Osteoblast (primary cell): ENCODE data around the gene PODNL1. TPM values are rescaled to one million over a fixed set of nuclear protein-coding genes. Genes with fewer than 3 reads are reported as not detected.

Source experiments
- DNase-seq: peaks from one replicate; pipeline ENCODE4 v3.0.0; 2011; ENCODE audit warnings: low spot score, mixed read lengths; ENCODE audit not compliant: insufficient read length; ENCODE audit errors: missing footprints
- H2AFZ ChIP-seq: 2 replicates; pipeline ENCODE4 v1.6.0; 2011; ENCODE audit warnings: mild to moderate bottlenecking, low read length
- H3K27ac ChIP-seq: 2 replicates; pipeline ENCODE4 v1.5.1; 2011; ENCODE audit warnings: mild to moderate bottlenecking, low read depth, low read length, moderate library complexity
- H3K27me3 ChIP-seq: 2 replicates; pipeline ENCODE4 v1.6.0; 2012; ENCODE audit warnings: mild to moderate bottlenecking, control low read depth, inconsistent platforms, low read length, moderate library complexity; ENCODE audit not compliant: insufficient read depth
- H3K36me3 ChIP-seq: 2 replicates; pipeline ENCODE4 v1.5.1; 2011; ENCODE audit warnings: mild to moderate bottlenecking, low read length, control low read depth, moderate library complexity; ENCODE audit not compliant: insufficient read depth
- H3K4me1 ChIP-seq: 2 replicates; pipeline ENCODE4 v1.5.1; 2011; ENCODE audit warnings: mild to moderate bottlenecking, low read length, control low read depth, moderate library complexity; ENCODE audit not compliant: insufficient read depth
- H3K4me2 ChIP-seq: 2 replicates; pipeline ENCODE4 v1.6.0; 2011; ENCODE audit warnings: mild to moderate bottlenecking, low read length; ENCODE audit not compliant: insufficient read depth
- H3K4me3 ChIP-seq: fragments of 200-600 bp; sonication (generic); 3 replicates; pipeline ENCODE4 v1.5.1; 2012; ENCODE audit warnings: mild to moderate bottlenecking, low read length, inconsistent platforms; ENCODE audit not compliant: insufficient read depth
- H3K79me2 ChIP-seq: 2 replicates; pipeline ENCODE4 v1.6.0; 2012; ENCODE audit warnings: mild to moderate bottlenecking, low read length, control low read depth, inconsistent platforms; ENCODE audit not compliant: insufficient read depth
- H3K9me3 ChIP-seq: 2 replicates; pipeline ENCODE4 v1.5.1; 2011; ENCODE audit warnings: low read depth, low read length, control low read depth
- H4K20me1 ChIP-seq: 2 replicates; pipeline ENCODE4 v1.6.0; 2012; ENCODE audit warnings: mild to moderate bottlenecking, low read length, control low read depth; ENCODE audit not compliant: insufficient read depth
- total RNA-seq: library from RNA; depleted of rRNA; stranded (reverse); fragments of >200 nt; gene quantifications from 2 replicates; pipeline ENCODE4 v1.2.3, GENCODE V29; 2012
- TF ChIP-seq, protein P1 (sequence below): IDR thresholded peaks from 2 replicates; pipeline ENCODE4 v1.5.1; 2011; ENCODE audit warnings: mild to moderate bottlenecking, low read depth, low read length, moderate library complexity; ENCODE audit errors: extremely low read depth

PODNL1 gene
- total RNA-seq, 1 donor = 4.0 TPM

- no peaks in the 10 kb centered on the region for H3K9me3 ChIP-seq
- H3K27ac ChIP-seq = no peak overlapping the region
- no peaks in the 10 kb centered on the region for H4K20me1 ChIP-seq
- no peaks in the 10 kb centered on the region for H3K27me3 ChIP-seq
- peaks cover 5% of the 10 kb centered on the region for H3K4me1 ChIP-seq
- no peaks in the 10 kb centered on the region for H3K36me3 ChIP-seq
- TF ChIP-seq, protein P1, sequence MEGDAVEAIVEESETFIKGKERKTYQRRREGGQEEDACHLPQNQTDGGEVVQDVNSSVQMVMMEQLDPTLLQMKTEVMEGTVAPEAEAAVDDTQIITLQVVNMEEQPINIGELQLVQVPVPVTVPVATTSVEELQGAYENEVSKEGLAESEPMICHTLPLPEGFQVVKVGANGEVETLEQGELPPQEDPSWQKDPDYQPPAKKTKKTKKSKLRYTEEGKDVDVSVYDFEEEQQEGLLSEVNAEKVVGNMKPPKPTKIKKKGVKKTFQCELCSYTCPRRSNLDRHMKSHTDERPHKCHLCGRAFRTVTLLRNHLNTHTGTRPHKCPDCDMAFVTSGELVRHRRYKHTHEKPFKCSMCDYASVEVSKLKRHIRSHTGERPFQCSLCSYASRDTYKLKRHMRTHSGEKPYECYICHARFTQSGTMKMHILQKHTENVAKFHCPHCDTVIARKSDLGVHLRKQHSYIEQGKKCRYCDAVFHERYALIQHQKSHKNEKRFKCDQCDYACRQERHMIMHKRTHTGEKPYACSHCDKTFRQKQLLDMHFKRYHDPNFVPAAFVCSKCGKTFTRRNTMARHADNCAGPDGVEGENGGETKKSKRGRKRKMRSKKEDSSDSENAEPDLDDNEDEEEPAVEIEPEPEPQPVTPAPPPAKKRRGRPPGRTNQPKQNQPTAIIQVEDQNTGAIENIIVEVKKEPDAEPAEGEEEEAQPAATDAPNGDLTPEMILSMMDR = no peak
- no peak overlapping the region for H3K4me2 ChIP-seq
- H3K79me2 ChIP-seq = no peaks in the 10 kb centered on the region
- peak; percentile 70 for DNase-seq
- H3K4me3 ChIP-seq = no peak overlapping the region
- H2AFZ ChIP-seq = no peak overlapping the region
Measured at GRCh38 chr19:13942023-13942684, 3.9 kb upstream of the PODNL1 start.

GRCh38 chr19:13937479-13938300, 527 bp downstream of the PODNL1 start:
- DNase-seq = peak; percentile 91
- Histone ChIP-seq H3K27ac (no peak overlapping the region), H4K20me1 (no peaks in the 10 kb centered on the region)

DNA sequence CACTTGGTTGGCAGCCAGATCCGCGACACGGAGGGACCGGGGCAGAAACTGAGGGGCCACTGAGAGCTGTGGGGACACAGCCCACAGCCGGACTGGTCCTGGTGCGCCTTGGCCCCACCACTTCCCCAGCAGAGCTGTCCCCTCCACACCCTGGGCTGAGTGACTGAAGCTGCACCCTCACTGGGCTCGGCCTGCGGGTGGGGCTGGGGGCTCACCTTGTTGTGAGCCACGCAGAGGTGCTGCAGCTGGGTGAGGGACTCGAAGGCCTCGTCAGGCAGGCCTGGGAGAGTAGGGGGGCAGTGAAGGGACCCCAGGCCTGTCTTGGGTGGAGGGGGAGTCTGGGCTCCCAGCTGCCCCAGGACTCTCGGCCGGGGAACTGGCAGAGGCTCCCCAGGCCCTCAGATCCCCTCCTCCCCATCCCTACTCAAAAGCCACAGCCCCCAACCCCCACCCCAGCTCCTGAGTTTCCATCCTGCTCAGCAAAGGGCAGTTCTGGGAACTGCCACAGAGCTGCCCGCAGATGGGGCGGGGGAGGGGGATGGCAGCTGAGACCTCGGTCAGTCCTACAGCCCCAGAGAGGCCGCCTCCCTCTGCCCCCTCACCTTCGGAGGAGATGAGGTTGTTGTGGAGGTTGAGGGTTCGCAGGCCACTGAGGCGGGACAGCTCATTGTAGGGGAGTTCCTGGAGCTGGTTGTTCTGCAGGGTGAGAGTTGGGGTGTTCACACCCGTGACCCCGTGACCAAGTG, 2.3 kb downstream of the PODNL1 start:
- no peak overlapping the region for H3K4me2 ChIP-seq
- TF ChIP-seq, protein P1 = no peak
- H3K27me3 ChIP-seq = no peaks in the 10 kb centered on the region
- no peak overlapping the region for H2AFZ ChIP-seq
- H3K27ac ChIP-seq = no peak overlapping the region
- H4K20me1 ChIP-seq = no peaks in the 10 kb centered on the region
- H3K79me2 ChIP-seq = no peaks in the 10 kb centered on the region
- no peak overlapping the region for H3K4me3 ChIP-seq
- peaks cover 3% of the 10 kb centered on the region for H3K36me3 ChIP-seq
- peak; percentile 86 for DNase-seq
- no peaks in the 10 kb centered on the region for H3K9me3 ChIP-seq
- H3K4me1 ChIP-seq = peaks cover 5% of the 10 kb centered on the region

More at GRCh38 chr19:13937479-13938300, 527 bp downstream of the PODNL1 start:
- Histone ChIP-seq H3K36me3 (no peaks in the 10 kb centered on the region), H3K4me1 (peaks cover 5% of the 10 kb centered on the region), H3K4me2 (peak overlapping the region; percentile 88), H3K27me3 (no peaks in the 10 kb centered on the region), H3K4me3 (peak overlapping the region; percentile 83), H2AFZ (peak overlapping the region; percentile 58), H3K9me3 (no peaks in the 10 kb centered on the region), H3K79me2 (no peaks in the 10 kb centered on the region)
- TF ChIP-seq, protein P1 = no peak

DNA sequence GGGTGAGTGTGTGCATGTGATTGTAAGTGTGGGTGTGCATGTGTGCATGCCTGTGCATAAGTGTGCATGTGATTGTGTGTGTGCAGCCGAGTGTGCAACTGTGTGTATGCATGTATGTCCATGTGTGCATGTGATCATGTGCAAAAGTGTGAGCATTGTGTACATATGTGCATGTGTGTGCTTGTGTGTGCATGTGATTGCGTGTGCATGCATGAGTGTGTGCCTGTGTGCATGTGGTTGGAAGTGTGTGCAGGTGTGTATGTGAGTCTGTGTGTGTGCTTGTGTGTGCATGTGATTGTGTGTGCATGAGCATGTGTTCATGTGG, 3.5 kb downstream of the PODNL1 start:
- peak; percentile 5 for DNase-seq
- H3K79me2 ChIP-seq = no peaks in the 10 kb centered on the region
- no peak overlapping the region for H2AFZ ChIP-seq
- H3K27ac ChIP-seq = no peak overlapping the region
- no peaks in the 10 kb centered on the region for H3K9me3 ChIP-seq
- H3K4me2 ChIP-seq = no peak overlapping the region
- TF ChIP-seq, protein P1 = no peak
- peaks cover 5% of the 10 kb centered on the region for H3K4me1 ChIP-seq
- H3K4me3 ChIP-seq = no peak overlapping the region
- H4K20me1 ChIP-seq = no peaks in the 10 kb centered on the region
- H3K36me3 ChIP-seq = peaks cover 4% of the 10 kb centered on the region
- H3K27me3 ChIP-seq = no peaks in the 10 kb centered on the region
